TTC549 (cell line): Measurements from ENCODE around the gene PRR20G.

ENCODE experiments used
- FAIRE-seq: peaks from 2 replicates; lab custom pipeline; 2012; peaks lifted over from hg19 to GRCh38; lab: Jason Lieb, UNC

The PRR20G gene

DNA sequence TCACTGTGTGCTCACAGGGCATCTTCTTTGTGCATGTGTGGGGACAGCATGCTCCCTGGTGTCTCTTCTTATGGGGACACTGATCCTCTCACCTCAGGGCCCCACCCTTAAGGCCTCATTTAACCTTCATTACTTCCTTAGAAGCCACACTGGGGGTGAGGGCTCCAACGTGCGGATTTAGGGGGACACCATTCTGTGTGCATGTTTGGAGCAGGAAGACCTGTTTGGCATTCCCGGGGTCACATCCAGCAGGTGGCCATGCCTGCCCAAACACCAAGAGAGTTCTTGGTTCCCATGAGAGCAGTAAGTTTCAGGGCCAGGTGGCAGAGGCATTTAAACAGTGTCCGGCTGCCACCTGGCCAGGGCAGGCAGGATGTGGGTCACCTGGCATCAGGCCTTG lies 24.8 kb downstream of the PRR20G start:
- no peak for FAIRE-seq

DNA sequence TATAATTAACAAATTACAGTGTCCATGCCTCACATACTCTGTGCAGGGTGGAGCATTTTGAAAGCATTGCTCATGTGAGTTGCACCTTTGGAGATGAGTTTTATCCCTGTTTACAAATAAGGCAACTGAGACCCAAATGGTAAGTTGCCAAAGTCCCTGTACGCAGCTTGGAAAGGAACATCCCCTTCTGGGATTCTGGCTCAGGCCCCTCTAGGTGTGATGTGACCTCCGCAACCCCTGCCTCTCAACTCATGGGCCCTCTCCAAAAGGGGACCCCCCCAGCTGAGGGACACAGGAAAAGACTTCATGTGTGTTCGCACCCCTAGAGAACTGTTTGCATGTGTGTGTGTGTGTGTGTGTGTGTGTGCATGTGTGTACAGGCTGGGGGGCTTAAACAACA lies 25.3 kb downstream of the PRR20G start:
- FAIRE-seq, result no peak

DNA sequence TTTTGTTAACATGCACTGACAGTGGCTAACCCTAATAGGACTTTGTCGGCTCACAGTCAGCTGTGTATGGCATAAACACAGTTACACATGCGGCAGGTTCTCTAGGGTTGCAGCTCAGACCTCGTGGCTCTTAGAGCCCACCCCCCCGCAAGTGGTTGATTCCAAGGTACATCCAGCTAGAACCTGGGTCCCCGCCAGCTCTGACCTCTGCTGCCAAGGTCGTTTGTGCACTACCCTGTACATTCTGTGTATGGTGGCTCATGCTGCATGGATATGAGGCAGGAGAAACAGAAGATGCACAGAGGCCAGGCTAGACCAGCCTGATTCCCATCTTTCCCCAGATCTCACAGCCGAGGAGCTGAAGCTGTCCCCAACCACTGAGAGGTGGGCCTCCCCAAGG lies 25.9 kb downstream of the PRR20G start:
- FAIRE-seq, result no peak

DNA sequence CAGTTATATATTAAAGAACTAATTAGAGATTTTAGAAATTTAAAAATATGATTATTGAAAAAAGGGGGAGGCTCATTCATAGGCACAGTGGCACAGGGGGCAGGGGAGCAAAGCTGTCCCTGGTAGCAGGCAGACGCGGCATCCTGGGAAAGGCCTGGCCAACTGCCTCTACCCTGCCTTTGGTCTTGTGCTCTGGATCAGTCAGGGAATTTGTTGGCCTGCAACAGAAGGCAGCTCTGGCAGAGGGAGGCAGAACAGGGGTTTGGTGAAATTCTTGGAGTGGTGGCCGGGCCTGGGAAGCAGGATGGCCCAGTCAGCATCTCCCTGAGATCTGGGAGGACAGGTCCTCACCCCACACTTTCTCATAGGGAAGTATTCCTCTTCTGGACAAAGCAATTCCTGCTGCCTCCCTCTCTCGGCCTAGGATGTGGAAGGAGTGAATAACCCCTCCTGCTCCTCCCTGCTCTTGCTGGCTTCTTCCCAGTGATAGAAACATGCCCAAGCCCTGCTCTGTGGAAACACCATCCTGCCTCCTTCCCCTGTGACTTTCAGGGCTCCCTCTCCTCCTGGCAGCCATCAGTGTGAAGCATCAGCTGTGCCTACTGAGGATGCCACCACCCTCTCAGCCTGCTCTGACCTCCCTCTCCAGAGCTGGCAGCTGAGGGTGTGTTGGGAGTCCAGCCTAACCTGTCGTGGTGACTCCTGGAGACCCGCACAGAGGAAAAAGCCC lies 26.9 kb downstream of the PRR20G start:
- FAIRE-seq, result no peak

DNA sequence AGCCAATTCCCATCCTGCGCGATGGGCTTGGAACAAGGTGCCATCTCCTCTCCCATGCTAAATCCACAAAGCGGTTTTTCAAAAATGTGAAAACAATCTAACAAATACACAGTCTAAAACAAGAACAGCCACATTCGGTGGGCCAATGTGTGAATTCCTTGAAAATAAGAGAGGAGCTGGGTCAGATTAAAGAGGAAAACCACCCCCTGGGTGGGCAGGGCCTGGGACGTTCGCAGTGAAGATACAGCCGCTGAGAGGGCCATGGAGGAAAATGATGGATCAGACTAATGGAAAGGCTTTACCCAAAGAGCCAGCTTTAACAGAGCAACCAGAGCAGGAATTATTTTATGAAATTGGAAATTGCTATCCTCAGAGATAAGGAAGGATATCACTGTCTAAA lies 27.4 kb downstream of the PRR20G start:
- FAIRE-seq, result no peak

DNA sequence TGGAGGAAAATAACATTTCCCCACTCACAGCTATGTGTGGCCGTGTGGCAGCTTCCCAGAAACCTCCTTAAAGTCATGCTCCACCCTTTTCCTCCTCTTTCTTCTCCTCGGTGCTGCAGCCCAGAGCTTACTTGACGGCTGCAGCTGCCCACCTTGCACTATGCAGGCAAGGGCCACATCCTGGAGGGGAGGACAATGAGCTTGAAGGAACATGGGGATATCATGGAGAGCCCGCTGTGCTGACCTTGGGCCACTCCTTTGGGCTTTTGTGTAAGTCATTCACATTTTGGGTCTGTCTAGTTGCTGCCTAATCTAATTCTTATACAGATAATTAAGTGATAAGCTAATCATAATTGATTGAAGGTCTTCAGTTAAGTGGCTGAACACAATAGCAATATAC lies 28.0 kb downstream of the PRR20G start:
- no peak for FAIRE-seq

DNA sequence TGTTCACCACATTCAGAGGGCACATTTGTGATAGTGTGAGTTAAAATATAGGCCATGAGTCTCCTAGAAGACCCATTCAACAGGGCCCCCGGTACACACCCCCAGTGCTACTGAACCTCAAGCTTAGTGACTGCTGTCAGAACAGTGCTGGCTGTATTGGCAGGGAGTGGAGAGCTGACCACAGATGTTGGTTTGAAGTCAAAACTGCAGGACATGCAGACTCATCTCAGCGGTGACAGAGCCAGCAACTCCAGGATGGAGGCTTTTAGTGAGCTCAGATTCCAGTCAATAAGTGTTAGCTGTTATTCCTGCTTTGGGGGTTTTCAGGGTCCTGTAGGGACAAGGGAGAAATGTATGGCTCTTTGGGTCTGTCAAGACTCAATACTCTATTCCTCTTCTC lies 29.1 kb downstream of the PRR20G start:
- no peak for FAIRE-seq

DNA sequence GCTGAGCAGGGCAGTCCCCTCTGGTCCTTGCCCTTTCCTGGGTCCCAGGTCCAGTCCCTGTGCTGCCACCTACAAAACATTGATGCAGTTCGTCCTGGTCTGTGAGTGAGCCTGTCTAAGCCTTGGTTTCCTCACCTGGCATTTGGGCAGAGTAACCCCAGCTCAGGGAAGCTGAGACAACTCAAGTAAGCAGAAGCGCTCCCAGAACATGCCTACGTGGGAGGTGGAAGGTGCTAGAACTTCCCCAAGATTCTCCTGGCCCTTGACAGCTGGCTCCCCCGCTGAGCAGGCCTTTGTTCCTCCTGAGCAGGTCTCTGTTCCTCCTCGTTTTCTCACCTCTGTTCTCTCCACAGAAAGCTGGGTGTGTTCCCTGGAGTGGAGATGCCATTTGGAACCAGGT lies 30.5 kb downstream of the PRR20G start:
- no peak for FAIRE-seq

DNA sequence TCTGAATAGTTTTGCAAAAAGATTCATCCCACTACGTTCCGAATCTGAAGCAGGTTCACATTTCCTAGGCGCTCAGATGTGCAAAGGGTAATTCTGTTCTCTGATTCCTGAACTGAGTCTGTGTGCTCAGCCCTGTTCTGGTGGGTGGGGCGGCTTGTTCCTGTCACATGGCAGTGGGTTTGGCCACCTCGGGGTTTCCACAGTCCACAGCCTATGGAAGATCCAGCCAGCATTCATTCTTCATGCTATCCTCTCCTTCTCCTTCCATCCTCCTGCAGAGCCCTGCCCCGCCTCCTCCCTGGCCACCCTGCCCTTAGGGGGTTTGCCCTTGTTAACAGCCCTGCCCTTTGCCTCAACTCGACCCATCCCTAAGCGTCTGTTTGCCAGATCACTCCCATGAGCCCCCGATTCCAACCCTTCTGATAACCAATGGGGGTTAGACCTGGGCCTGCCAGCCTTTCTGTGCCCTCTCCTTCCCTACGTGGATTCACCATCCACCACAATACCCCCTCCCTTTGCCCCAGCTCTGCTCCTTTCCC lies 31.0 kb downstream of the PRR20G start:
- FAIRE-seq, result no peak

DNA sequence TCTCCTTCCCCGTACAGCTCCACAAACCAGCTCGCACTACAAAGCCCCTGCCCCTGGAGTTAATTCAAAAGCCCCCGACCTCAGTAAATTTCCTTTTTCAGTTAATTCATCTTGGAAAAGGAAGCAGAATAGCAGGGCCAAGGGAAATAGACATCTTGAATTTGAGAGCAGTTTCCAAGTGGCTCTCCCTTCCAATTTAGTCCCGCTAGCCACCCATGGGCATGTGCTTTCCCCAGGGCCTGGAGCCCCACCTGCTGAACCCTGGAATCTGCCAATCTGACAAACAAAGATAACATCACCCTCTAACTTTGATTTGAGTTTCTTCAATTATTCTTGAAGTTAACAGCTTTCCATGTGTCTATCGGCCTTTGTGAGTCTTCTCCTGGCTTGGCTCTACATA lies 31.7 kb downstream of the PRR20G start:
- FAIRE-seq, result no peak

DNA sequence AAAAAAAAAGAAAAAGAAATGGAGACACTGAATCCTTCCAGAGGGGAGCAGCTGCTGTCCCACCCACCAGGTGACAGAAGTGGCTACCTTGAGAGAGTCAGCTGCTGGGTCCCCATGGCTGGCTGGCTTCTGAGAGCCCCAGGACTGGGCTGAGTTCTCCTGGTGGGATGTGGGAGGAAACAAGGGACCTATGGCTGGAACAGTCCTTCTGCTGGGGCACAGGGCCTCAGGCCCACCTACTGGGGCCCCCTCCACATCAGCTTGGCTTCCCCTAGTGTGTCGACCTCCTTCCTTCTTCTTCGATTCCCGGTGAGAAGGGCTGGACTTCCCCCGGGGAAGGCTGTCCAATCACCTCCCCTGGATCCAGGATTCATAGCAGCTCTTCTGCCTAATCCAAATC lies 32.3 kb downstream of the PRR20G start:
- no peak for FAIRE-seq

DNA sequence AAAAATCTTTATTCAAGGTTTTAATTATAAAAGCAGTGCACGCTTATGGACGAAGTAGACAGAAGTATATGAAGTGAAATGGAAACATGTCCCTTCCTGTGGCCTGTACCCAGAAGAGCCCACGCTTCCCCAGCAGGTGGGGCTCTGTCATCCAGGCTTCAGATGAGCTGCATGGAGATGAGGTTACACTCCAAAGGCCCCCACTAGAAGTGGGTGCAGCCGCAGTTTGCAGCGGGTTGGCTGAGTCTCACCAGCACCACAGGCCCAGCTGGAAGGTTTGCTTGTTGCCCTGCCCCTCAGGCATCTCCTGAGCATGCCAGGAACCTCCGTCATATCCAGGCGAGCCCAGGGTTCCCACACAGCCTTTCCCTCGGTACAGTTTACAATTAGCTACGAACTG lies 33.1 kb downstream of the PRR20G start:
- no peak for FAIRE-seq

DNA sequence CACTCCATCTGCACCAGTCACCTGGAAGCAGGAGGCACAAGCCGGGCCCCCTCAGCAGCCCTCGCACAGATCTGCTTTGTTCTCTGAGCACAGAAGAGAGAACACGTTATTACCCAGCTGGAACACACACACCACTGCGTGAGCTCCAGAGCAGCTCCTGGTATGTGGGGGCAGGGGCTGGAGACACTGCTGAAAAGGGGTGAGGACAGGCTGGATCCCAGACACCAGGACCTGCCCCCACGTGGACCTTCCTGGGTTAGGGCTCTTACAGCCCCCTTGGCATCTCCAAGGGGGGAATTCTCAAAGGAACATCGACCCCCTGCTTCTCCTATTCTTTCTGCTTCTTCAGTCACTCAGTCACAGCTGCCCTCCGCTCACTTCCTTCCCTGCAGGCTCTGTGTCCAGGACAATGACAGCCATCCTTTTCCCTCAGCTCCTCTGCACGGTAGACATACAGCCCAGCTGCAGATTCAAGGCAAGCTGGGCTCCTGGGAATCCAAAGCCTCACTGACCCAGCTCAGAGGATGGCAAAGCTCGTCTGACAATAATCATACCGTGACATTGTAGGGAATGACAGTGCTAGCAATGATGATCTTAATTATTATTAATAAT lies 33.7 kb downstream of the PRR20G start:
- FAIRE-seq, result no peak

DNA sequence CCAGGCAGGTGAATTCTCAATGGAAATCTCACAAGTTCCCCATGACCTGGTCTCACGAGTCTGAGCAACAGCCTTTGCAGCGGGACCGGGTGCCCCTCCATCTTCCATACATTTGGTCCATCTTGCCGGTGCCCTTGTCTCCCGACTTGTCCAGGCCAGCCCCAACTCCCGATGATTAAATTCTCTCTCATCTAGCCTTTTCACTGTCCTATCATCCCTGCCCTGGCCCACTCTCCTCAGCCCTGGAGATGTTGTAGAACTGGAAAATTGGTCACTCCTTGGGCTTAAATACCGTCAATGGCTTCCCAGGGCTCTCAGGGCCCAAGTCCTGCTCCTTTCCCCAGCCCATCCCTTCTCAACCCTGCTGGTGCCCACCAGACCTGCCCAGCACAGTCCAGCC lies 34.4 kb downstream of the PRR20G start:
- no peak for FAIRE-seq

DNA sequence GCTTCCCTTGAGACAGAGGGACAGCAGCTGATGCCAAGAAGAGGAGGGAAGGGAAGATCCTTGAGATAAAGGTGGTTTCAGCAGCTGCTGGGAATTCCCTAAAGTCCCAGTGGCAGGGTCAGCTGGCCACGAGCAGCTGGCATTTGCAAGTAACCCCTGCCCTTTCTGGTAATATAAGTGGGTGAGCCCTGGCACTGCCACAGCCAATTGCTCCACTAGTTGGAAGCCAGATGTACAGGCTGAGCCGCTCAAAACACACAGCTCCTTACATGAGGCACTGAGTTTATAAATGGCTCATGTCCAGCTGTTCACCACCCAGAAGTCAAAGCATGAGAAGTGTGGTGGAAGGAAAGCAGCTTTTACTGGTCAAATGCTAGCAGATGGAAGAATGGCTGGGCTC lies 35.4 kb downstream of the PRR20G start:
- FAIRE-seq, result no peak

DNA sequence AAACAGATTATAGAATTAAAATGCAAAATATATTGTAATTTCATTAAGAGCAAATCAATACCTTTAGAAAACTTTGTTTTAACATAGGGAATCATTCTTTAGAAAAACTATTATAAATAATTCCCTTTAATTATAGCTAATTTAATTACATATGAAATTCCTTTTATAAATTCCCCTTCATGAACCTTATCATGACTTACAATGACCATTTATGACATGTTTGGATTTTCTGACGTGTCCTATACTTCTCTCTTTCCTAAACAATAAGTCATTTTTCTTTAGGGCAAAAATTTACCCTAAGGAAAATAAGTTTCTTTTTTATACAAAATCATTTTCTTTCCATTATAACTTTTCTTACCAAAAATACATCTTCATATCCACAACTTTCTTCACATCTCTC lies 37.8 kb downstream of the PRR20G start:
- FAIRE-seq, result no peak

DNA sequence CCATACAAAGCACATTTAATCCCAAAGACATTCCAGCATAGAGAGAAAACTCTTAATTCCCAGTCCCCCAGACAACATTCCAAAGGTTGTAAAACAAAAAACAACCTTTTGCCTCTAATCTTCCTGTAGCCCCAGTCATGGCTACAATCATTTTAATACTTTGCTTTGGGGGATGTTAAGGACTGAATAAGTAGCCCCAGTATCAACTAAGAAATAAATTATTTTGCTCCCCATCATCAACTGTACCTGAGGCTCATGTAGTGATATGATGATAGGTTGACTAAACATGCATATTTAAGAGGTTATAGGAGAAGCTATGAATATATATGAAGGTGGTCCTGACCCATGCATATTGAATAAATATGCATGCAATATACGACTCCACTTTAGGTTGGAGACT lies 40.6 kb downstream of the PRR20G start:
- no peak for FAIRE-seq

DNA sequence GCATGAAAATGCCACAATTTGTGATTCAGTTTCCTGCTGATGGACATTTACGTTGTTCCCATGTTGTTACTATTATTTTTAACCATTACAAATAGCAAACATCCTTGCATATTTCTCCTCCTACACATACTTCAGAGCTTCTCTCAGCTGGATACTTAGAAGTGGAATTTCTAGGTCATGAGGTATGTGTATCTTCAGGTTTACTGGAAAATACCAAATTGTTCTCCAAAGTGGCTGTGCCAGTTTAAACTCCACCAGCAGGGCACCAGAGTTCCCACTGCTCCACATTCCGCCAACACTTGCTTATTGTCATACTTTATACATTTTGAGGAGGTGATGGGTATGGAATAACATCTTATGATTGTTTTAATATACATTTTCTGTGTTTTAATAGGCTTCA lies 49.2 kb downstream of the PRR20G start:
- no peak for FAIRE-seq

DNA sequence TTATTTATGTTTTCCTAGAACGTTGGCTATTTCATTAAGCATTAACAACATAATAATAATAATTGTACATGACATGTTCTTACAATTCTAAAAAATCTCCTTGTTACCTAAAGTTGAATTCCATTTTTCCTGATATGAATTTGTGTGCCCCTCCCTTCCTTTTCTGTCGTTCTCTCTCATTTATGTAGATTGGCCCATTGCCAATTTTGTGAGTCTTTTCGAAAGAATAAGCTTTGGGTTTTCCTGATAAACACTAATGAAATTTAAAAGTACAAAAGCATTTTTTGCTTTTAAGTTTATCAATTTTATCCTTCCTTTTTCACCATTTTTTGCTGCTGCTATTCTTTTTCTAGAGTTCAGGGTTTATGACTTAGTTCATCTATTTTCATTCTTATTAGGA lies 50.0 kb downstream of the PRR20G start:
- no peak for FAIRE-seq

DNA sequence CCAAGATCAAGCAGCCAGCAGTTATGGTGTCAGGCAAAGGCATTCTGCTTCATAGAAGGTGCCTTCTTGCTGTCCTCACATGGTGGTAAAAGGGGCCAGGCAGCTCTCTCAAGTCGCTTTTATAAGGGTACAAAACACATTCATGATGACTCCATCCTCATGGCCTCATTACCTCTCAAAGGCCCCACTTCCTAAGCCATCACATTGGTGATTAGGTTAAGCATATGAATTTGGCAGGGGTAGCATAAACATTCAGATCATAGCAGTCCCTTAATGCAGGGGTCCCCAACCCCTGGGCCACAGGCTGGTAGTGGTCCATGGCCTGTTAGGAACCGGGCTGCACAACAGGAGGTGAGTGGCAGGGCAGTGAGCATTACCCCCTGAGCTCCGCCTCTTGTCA lies 52.1 kb downstream of the PRR20G start:
- FAIRE-seq, result no peak

DNA sequence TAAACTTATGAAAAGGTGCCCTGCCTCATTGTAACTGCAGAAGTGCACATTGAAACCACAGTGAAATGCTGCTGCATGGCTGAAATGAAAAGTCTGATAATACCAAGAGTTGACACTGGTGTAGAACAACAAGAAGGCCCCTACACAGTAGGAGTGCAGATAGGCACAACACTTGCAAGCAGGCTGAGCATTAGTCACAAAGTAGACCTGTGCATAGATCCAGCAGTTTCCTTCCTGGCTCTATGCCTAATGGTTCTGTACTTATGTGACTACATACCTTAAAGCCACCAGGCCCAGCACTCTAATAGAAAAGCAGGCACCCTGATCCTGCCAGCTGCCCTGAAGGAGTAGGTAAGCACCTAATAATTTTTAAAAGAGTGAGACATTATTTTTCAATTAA lies 53.1 kb downstream of the PRR20G start:
- FAIRE-seq, result no peak
